ENCODE results near the gene GALK1.
"Not testable (repeated sequence)": the region's sequence is repeated elsewhere in the genome, so short reads cannot be mapped to it uniquely, and the experiment has no call there.

Gene GALK1

DNA sequence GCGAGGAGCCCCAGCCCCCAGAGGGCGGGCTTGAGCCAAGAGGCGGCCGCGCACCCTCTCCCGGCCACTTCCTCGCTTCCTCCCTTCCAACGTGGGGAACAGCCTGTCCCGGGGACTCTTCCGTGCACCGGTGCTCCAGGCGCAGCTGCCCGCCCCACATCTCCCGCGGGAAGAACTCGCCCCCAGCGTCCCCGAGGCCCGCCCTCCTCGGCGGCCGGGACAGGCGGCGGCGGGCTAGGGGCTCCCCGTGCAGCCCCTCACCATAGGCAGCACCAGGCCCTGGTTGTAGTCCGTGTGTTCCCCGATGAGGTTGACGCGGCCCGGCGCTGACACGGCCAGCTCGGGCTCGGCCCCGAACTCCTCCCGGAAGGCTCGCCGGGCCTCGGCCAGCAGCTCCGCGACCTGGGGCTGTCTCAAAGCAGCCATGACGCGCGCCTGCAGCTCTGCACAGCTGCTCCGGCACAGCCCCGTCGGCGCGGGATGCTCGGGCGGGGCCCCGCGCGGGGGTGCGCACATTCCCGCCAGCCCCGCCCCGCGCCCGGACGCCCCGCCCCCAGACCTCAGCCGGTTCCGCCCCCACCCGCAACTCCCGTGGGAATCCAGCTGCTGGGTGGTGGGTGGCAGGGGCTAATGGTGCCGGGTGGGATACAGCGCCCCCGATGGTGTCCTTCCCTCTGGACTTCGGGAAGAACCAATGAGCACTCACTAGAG lies at the start of gene GALK1:
GALK1 (minus strand) TSS at position 482 of the 711 bp plus-strand sequence; CDS start at position 426, 56 bp downstream.
- peak; percentile 75 for DNase-seq (ENCODE audit: low read depth)

GRCh38 chr17:75814021-75814395 lies 49.0 kb upstream of the GALK1 start:
- no peak for DNase-seq (ENCODE audit: low read depth)

DNA sequence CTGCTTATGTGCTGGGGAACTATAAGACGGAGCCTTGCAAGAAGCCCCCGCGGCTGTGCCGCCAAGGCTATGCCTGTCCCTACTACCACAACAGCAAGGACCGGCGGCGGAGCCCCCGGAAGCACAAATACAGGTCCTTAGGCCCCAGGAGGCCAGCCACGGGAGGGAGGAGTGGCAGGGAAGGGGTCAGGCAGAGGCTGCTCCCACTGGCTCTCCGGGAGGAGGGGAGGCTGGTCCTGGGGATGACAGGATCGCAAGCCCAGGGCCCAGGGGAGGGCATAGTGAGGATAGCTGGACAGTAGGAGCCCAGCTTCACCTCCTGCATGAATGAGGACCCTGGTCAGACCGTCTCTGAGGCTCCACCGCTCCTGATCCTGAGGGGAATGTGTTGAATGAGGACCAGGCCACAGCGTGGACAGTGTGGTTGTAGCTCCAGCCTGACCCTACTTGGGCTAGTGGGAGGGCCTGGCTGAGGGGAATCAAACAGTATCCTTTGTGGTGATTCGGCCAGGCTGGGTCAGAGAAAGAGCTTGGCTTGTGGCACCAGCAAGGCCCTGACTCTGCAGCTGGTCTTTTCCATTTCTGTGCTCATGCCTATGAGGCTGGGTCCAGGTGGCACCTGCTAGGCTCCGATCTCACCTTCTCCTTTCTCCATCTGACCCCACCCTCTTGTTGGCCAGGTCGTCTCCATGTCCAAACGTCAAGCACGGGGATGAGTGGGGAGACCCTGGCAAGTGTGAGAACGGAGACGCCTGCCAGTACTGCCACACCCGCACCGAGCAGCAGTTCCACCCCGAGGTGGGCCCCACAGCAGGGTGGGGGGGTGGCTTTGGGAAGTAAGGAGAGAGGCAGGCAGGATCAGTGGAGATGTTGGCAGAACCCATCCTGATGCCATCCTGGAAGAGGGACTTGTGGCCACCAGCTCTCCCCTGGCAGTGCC lies 48.4 kb upstream of the GALK1 start:
- no peak for DNase-seq (ENCODE audit: low read depth)

GRCh38 chr17:75812096-75813013 lies 47.4 kb upstream of the GALK1 start:
- DNase-seq (ENCODE audit: low read depth), result no peak

DNA sequence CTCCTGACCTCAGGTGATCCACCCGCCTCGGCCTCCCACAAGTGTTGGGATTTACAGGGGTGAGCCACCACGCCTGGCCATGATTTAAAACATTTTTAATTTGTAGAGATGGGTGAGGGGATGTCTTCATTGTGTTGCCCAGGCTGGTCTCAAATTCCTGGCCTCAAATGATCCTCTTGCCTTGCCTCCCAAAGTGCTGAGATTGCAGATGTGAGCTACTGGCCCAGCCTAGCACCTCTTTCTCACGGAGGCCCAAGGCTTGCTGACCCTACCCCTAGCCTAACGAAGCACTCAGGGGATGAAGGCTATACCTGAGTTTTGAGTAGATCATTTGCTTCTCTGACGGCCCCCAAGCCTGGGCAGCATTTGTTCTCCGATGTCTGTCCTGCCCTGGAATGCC lies 46.2 kb upstream of the GALK1 start:
- no peak for DNase-seq (ENCODE audit: low read depth)

DNA sequence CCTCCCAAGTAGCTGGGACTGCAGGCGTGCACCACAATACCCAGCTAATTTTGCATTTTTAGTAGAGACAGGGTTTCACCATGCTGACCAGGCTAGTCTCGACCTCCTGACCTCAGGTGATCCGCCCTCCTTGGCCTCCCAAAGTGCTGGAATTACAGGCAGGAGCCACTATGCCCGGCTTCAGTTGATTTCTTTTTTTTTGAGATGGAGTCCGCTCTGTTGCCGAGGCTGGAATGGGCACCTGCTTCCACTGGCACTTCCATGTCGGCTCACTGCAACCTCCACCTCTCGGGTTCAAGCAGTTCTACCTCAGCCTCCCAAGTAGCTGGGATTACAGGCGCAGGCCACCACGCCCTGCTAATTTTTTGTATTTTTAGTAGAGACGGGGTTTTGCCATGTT lies 45.8 kb upstream of the GALK1 start:
- DNase-seq (ENCODE audit: low read depth), result not testable (repeated sequence)

DNA sequence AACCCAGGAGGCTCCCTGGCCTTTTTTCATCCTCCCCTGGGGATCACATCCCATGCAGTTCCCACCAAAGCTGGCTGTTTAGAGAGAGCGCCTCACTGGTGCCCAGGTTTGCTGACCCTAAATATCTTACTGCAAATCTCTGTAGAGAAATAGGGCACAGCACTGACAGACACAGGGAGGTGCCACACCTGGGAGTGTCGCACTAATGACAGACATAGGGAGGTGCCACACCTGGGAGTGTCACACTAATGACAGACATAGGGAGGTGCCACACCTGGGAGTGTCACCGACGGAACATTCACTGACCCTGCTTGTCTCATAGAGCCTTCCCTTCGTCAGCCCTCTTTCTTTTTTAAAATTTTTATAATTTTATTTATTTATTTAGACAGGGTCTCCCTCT lies 45.2 kb upstream of the GALK1 start:
- DNase-seq (ENCODE audit: low read depth), result no peak

- no peak for DNase-seq (ENCODE audit: low read depth)
These were observed 44.7 kb upstream of the GALK1 start for GRCh38 chr17:75809631-75810111.

DNA sequence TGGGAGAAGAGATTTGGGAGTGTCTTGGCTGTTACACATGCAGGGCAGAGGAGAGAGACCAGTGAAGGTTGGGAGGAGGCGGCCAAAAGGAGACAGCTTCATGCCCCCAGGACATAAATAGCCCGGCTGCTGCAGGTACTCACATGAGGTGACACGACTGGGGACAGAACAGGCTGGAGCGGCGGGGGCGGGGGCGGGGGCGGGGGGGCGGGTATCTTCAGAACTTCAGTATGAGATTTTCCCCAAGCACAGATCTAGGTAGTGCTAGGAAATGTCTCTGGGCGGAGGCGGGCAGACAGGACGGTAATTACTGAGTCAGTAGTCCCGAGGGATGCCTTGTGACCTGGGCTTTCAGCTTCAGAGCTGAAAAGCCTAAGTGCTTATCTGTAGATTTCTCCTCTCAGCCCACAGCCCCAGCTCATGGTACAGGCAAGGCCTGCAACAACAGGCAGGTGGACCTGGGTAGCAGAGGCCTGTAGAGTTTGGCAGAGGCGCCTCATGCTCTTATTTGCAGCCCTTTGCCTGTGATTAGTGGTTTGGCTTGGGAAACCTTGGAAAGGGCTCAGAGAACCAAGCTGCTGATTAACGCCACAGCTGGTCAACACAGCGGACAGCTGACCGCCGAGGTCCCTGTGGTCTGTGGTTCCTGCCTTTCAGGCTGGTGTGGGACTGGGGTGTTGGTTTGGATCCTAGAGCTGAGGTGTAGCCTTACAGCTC lies 44.1 kb upstream of the GALK1 start:
- no peak for DNase-seq (ENCODE audit: low read depth)

- no peak for DNase-seq (ENCODE audit: low read depth)
These were observed 43.5 kb upstream of the GALK1 start for GRCh38 chr17:75808549-75808904.

DNA sequence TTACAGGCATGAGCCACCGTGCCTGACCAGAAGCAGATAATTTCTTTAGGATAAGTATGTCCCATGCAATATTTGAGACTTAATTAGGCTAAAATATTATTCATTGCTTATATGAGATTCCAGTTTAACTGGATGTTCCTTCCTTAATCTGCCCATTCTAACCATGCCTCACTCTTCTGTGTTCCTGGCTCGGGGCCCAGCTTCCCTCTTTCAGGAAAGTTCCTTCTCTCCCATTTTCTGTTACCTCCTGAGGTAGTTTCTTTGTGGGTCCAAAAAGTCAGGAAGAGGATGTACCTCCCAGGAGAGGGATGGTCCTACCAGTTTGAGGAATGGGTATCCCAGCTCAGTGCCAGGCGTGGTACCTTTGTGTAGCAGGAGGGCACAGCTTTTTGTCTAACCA lies 42.9 kb upstream of the GALK1 start:
- no peak for DNase-seq (ENCODE audit: low read depth)

- DNase-seq (ENCODE audit: low read depth), result no peak
These were observed 42.0 kb upstream of the GALK1 start for GRCh38 chr17:75806822-75807500.

DNA sequence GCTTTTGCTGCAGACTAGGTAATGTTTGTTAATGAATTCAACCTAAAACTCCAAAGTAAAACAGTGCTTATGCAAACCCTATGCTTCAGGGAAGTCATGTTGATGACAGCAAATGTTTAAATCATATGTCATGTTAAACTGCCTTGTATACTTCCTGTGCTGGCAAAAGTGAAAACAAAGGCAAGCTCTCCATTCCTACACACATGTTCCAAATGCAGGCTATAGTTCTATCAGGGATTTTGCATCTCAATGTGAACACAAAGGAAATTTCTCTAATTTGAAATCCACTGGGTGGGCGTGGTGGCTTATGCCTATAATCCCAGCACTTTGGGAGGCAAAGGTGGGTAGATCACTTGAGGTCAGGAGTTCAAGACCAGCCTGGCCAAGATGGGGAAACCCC lies 38.9 kb upstream of the GALK1 start:
- DNase-seq (ENCODE audit: low read depth), result no peak

DNA sequence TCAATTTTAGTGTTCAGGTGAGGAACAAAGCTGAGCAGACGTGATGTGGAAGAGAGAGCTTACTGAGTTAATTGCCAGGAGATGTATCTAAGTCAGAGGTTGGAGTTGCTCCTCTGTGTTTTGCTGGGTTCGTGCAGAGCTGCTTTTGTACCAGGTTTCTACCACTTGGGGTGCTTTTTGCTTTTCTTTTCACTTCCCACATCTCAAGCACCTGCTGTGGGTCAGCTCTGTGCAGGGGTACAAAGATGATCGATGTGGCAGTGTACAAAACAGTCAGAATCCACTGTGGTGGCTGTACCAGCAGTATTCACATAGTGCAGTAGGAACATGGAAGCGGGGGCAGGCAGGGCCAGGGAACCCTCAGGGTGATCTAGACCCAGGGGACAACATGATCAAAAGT lies 34.4 kb upstream of the GALK1 start:
- DNase-seq (ENCODE audit: low read depth), result no peak

GRCh38 chr17:75795820-75796607 lies 31.0 kb upstream of the GALK1 start:
- DNase-seq (ENCODE audit: low read depth), result no peak

GRCh38 chr17:75793460-75793859 lies 28.5 kb upstream of the GALK1 start:
- no peak for DNase-seq (ENCODE audit: low read depth)

DNA sequence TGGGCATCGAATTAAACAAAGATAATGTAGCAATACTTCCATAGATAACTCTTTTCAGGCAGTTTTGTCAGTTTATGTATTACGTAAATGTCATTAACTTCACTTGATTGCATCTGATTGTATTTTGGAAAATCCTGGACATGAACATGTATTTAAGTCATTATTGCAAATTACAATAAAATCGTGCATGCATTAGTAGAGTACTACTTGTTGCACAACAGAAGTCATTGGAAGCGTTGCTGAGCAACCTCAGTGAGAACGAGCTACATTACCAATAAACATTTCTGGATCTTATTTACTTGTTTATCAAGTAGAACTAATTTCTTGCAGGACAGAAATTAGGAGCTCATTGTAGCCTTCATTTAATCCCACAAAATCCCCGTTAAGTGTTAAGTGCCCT lies 26.3 kb upstream of the GALK1 start:
- DNase-seq (ENCODE audit: low read depth), result no peak

DNA sequence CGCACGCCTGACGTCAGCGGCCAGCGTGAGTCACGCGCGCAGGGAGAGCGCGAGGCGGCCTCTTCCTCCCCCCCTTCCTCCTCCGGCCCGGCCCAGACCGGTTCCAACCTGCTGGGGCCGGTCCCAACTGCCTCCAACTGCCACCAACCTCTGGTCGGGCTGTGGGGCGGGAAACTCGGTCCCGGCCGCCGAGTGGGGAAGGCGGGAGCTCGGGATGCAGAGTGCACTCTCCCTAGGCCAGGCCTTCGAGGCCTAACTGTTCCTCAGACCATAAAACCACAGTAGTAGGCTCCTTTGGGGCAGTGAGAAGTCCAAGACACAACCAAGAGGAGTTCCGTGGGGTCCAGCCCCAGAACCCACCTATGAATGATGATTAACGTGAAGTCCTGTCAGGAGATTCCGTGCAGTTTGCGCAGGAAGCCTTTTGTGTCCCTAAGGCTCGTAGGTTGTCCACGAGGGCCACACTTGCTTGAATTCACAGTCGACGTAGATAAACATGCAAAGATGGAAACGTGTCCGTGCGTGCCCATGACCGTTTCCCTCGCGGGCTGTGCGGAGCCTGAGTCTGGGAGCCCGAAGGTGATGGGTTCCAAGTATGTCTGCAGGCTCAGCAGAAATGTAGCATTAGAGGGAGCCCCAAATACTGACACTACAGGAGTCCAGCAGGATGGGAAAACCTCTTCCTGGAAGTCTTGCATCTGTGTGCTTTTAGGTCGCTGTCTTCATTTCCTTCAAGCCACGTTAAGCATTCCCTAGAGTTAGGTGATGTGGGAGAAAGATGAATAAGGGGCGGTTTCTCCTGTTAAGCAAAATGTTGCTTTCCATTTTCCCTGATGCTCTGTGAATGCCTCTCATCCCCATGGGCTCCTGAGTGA lies 20.3 kb upstream of the GALK1 start:
- DNase-seq (ENCODE audit: low read depth), result peak; percentile 87

DNA sequence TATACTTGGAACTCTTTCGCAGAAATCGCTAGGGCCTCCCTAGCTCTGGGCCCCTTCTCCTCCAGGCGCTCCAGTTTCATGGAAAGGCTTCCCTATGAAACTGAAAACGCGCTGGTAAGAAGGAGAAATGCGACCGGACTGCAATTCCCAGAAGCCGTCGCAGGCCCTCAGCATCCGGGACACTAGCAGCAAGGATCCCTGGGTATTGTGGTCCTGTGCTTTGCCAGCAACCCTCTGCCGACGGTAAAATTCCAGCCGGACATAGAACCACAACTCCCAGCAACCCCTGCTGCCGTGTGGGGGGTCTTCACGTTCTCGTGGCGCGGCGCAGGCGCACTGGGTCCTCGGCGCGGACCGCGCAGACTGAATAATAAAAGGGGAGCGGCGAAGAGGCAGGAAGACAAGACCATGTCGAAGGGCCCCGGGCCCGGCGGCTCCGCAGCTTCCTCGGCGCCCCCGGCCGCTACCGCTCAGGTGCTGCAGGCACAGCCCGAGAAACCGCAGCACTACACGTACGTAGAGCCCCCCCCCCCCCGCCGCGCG lies 19.6 kb upstream of the GALK1 start, which contains the start of gene UNK:
UNK (plus strand) TSS at position 334 of the 543 bp plus-strand sequence; CDS start at position 409, 75 bp downstream.
- peak; percentile 87 for DNase-seq (ENCODE audit: low read depth)

Measured in activated T-cell treated with anti-CD3 and anti-CD28 coated beads for 48 hours (primary cell).